ENCODE data around the gene RNLS.
A peak's percentile ranks its signal among the peaks of the same experiment; 100 is the strongest.

The RNLS gene

GRCh38 chr10:88553116-88553752 lies 29.9 kb downstream of the RNLS start:
- DNase-seq (ENCODE audit: low spot score), result peak; percentile 42

GRCh38 chr10:88551246-88551645 lies 31.9 kb downstream of the RNLS start:
- no peak for DNase-seq (ENCODE audit: low spot score)

- no peak for DNase-seq (ENCODE audit: low spot score)
Observed at GRCh38 chr10:88546497-88546896, 36.6 kb downstream of the RNLS start.

- DNase-seq (ENCODE audit: low spot score), result no peak
Observed at GRCh38 chr10:88545359-88545758, 37.8 kb downstream of the RNLS start.

GRCh38 chr10:88544140-88544870 lies 38.8 kb downstream of the RNLS start:
- no peak for DNase-seq (ENCODE audit: low spot score)

GRCh38 chr10:88542522-88542921 lies 40.6 kb downstream of the RNLS start:
- no peak for DNase-seq (ENCODE audit: low spot score)

- no peak for DNase-seq (ENCODE audit: low spot score)
Observed at GRCh38 chr10:88541116-88541626, 41.9 kb downstream of the RNLS start.

- DNase-seq (ENCODE audit: low spot score), result no peak
Observed at GRCh38 chr10:88540351-88540750, 42.8 kb downstream of the RNLS start.

- DNase-seq (ENCODE audit: low spot score), result no peak
Observed at GRCh38 chr10:88538048-88538447, 45.1 kb downstream of the RNLS start.

- no peak for DNase-seq (ENCODE audit: low spot score)
Observed at GRCh38 chr10:88537322-88537721, 45.8 kb downstream of the RNLS start.

GRCh38 chr10:88536437-88536836 lies 46.7 kb downstream of the RNLS start:
- DNase-seq (ENCODE audit: low spot score), result no peak

GRCh38 chr10:88534072-88534665 lies 48.9 kb downstream of the RNLS start:
- no peak for DNase-seq (ENCODE audit: low spot score)

- DNase-seq (ENCODE audit: low spot score), result no peak
Observed at GRCh38 chr10:88531392-88532052, 51.6 kb downstream of the RNLS start.

GRCh38 chr10:88530629-88531391 lies 52.3 kb downstream of the RNLS start:
- no peak for DNase-seq (ENCODE audit: low spot score)

GRCh38 chr10:88530093-88530492 lies 53.0 kb downstream of the RNLS start:
- no peak for DNase-seq (ENCODE audit: low spot score)

- no peak for DNase-seq (ENCODE audit: low spot score)
Observed at GRCh38 chr10:88528806-88529570, 54.1 kb downstream of the RNLS start.

- DNase-seq (ENCODE audit: low spot score), result no peak
Observed at GRCh38 chr10:88528201-88528600, 54.9 kb downstream of the RNLS start.

GRCh38 chr10:88527245-88527644 lies 55.9 kb downstream of the RNLS start:
- no peak for DNase-seq (ENCODE audit: low spot score)

GRCh38 chr10:88526501-88527105 lies 56.5 kb downstream of the RNLS start:
- DNase-seq (ENCODE audit: low spot score), result no peak

GRCh38 chr10:88525371-88526069 lies 57.6 kb downstream of the RNLS start:
- no peak for DNase-seq (ENCODE audit: low spot score)

Measured in CD4-positive, alpha-beta T cell treated with Interleukin-6 at 100 ng/mL for 8 hours (primary cell).